HEK293 (cell line): Measurements from ENCODE around the gene CADM4.

ENCODE experiments used
- HOXA7 ChIP-seq: sonication (generic); formaldehyde crosslinking; IDR thresholded peaks from 2 replicates; pipeline ENCODE4 v1.8.1; 2022; ENCODE audit warnings: missing genetic modification reagents, borderline replicate concordance
- KLF9 ChIP-seq: fragments of 450-650 bp; formaldehyde crosslinking; IDR thresholded peaks from 2 replicates; pipeline ENCODE4 v1.5.1; 2016; ENCODE audit warnings: missing biosample characterization, missing genetic modification characterization, low read depth
- MZF1 ChIP-seq: fragments of 450-650 bp; formaldehyde crosslinking; IDR thresholded peaks from 2 replicates; pipeline ENCODE4 v1.5.1; 2017; ENCODE audit warnings: missing biosample characterization, missing genetic modification characterization, borderline replicate concordance
- OVOL3 ChIP-seq: fragments of 450-650 bp; formaldehyde crosslinking; IDR thresholded peaks from 2 replicates; pipeline ENCODE4 v1.5.1; 2016; ENCODE audit warnings: missing biosample characterization, missing genetic modification characterization
- PRDM2 ChIP-seq: fragments of 450-650 bp; formaldehyde crosslinking; IDR thresholded peaks from 2 replicates; pipeline ENCODE4 v1.5.1; 2016; ENCODE audit warnings: missing biosample characterization, missing genetic modification characterization, borderline replicate concordance
- TCF7L2 ChIP-seq: IDR thresholded peaks from 2 replicates; pipeline ENCODE4 v1.6.1; 2011; ENCODE audit warnings: low read depth, mild to moderate bottlenecking, inconsistent platforms, low read length, moderate library complexity, borderline replicate concordance
- ZBTB21 ChIP-seq: fragments of 450-650 bp; formaldehyde crosslinking; IDR thresholded peaks from 2 replicates; pipeline ENCODE4 v1.5.1; 2017; ENCODE audit warnings: missing biosample characterization, missing genetic modification characterization
- ZBTB44 ChIP-seq: fragments of 450-650 bp; IDR thresholded peaks from 2 replicates; pipeline ENCODE4 v1.5.1; 2018; ENCODE audit warnings: missing biosample characterization, mild to moderate bottlenecking, missing genetic modification characterization
- ZBTB6 ChIP-seq: fragments of 450-650 bp; formaldehyde crosslinking; IDR thresholded peaks from 2 replicates; pipeline ENCODE4 v1.5.1; 2017; ENCODE audit warnings: missing biosample characterization, missing genetic modification characterization
- ZFP37 ChIP-seq: fragments of 450-650 bp; formaldehyde crosslinking; IDR thresholded peaks from 2 replicates; pipeline ENCODE4 v1.5.1; 2016; ENCODE audit warnings: missing biosample characterization, missing genetic modification characterization
- ZNF169 ChIP-seq: fragments of 450-650 bp; formaldehyde crosslinking; IDR thresholded peaks from 2 replicates; pipeline ENCODE4 v1.5.1; 2016; ENCODE audit warnings: missing biosample characterization, missing genetic modification characterization
- ZNF175 ChIP-seq: fragments of 450-650 bp; formaldehyde crosslinking; IDR thresholded peaks from 2 replicates; pipeline ENCODE4 v1.5.1; 2016; ENCODE audit warnings: missing biosample characterization, missing genetic modification characterization
- ZNF211 ChIP-seq: fragments of 450-650 bp; formaldehyde crosslinking; IDR thresholded peaks from 2 replicates; pipeline ENCODE4 v1.5.1; 2016; ENCODE audit warnings: low read depth, missing biosample characterization, missing genetic modification characterization
- ZNF23 ChIP-seq: fragments of 450-650 bp; formaldehyde crosslinking; IDR thresholded peaks from 2 replicates; pipeline ENCODE4 v1.5.1; 2016; ENCODE audit warnings: missing biosample characterization, missing genetic modification characterization, borderline replicate concordance
- ZNF280D ChIP-seq: fragments of 450-650 bp; formaldehyde crosslinking; IDR thresholded peaks from 2 replicates; pipeline ENCODE4 v1.5.1; 2016; ENCODE audit warnings: missing biosample characterization, missing genetic modification characterization
- ZNF354C ChIP-seq: fragments of 450-650 bp; formaldehyde crosslinking; IDR thresholded peaks from 2 replicates; pipeline ENCODE4 v1.5.1; 2016; ENCODE audit warnings: missing biosample characterization, missing genetic modification characterization, low read depth, borderline replicate concordance
- ZNF426 ChIP-seq: fragments of 450-650 bp; formaldehyde crosslinking; IDR thresholded peaks from 2 replicates; pipeline ENCODE4 v1.5.1; 2017; ENCODE audit warnings: missing biosample characterization, missing genetic modification characterization, mild to moderate bottlenecking, inconsistent platforms, moderate library complexity
- ZNF530 ChIP-seq: fragments of 450-650 bp; formaldehyde crosslinking; IDR thresholded peaks from 2 replicates; pipeline ENCODE4 v1.5.1; 2016; ENCODE audit warnings: low read depth, missing biosample characterization, missing genetic modification characterization
- ZNF549 ChIP-seq: fragments of 450-650 bp; IDR thresholded peaks from 2 replicates; pipeline ENCODE4 v1.5.1; 2018; ENCODE audit warnings: missing biosample characterization, missing genetic modification characterization, mild to moderate bottlenecking, inconsistent platforms, moderate library complexity
- ZNF621 ChIP-seq: fragments of 450-650 bp; formaldehyde crosslinking; IDR thresholded peaks from 2 replicates; pipeline ENCODE4 v1.5.1; 2017; ENCODE audit warnings: missing biosample characterization, missing genetic modification characterization
- ZNF776 ChIP-seq: fragments of 450-650 bp; formaldehyde crosslinking; IDR thresholded peaks from 2 replicates; pipeline ENCODE4 v1.5.0; 2017; ENCODE audit warnings: missing biosample characterization, missing genetic modification characterization, borderline replicate concordance
- ZNF792 ChIP-seq: fragments of 450-650 bp; formaldehyde crosslinking; IDR thresholded peaks from 2 replicates; pipeline ENCODE4 v1.5.1; 2016; ENCODE audit warnings: missing biosample characterization, missing genetic modification characterization
- ZNF837 ChIP-seq: fragments of 450-650 bp; formaldehyde crosslinking; IDR thresholded peaks from 2 replicates; pipeline ENCODE4 v1.5.1; 2016; ENCODE audit warnings: missing biosample characterization, missing genetic modification characterization
- ZSCAN18 ChIP-seq: fragments of 450-650 bp; formaldehyde crosslinking; IDR thresholded peaks from 2 replicates; pipeline ENCODE4 v1.5.1; 2016; ENCODE audit warnings: missing biosample characterization, missing genetic modification characterization
- ZSCAN23 ChIP-seq: fragments of 450-650 bp; formaldehyde crosslinking; IDR thresholded peaks from 2 replicates; pipeline ENCODE4 v1.5.1; 2016; ENCODE audit warnings: missing biosample characterization, missing genetic modification characterization
- ZXDB ChIP-seq: fragments of 450-650 bp; formaldehyde crosslinking; IDR thresholded peaks from 2 replicates; pipeline ENCODE4 v1.5.1; 2016; ENCODE audit warnings: missing biosample characterization, missing genetic modification characterization

Gene CADM4

GRCh38 chr19:43619262-43620060 lies 20.2 kb downstream of the CADM4 start, which contains the start of gene ZNF428 (continued):
- no peak for TF ChIP-seq ZNF280D (tag by site-specific recombination)
- TF ChIP-seq ZNF776 (tag by site-specific recombination): no peak
- no peak for TF ChIP-seq ZNF426 (tag by site-specific recombination)
- TF ChIP-seq TCF7L2: no peak; the same call in 1 of the 2 replicates
- TF ChIP-seq ZNF792 (tag by site-specific recombination): peak; percentile 62
- no peak for TF ChIP-seq ZNF23
- TF ChIP-seq ZNF621 (tag by site-specific recombination): no peak
- peak; percentile 80 for TF ChIP-seq ZBTB44 (tag by site-specific recombination)
- TF ChIP-seq KLF9 (tag by site-specific recombination): peak; percentile 68
- peak; percentile 6; the same call in 1 of the 2 replicates for TF ChIP-seq ZBTB6 (tag by site-specific recombination)
- 0 out of 2 replicates have a peak, but pooled peaks have one; percentile 46 for TF ChIP-seq OVOL3 (tag by site-specific recombination)
- TF ChIP-seq ZSCAN18 (tag by site-specific recombination): 0 out of 2 replicates have a peak, but pooled peaks have one; percentile 79
- TF ChIP-seq ZNF354C (tag by site-specific recombination): no peak
- peak; percentile 84; the same call in 1 of the 2 replicates for TF ChIP-seq ZNF837 (tag by site-specific recombination)
- TF ChIP-seq ZFP37 (tag by site-specific recombination): no peak
- TF ChIP-seq ZBTB21 (tag by site-specific recombination): peak; percentile 26; the same call in 1 of the 2 replicates
- TF ChIP-seq ZNF211 (tag by site-specific recombination): no peak
- TF ChIP-seq ZNF549 (tag by site-specific recombination): no peak
- no peak; the same call in 1 of the 2 replicates for TF ChIP-seq HOXA7 (CRISPR knock-in tag)
- peak; percentile 97 for TF ChIP-seq ZXDB (tag by site-specific recombination)
- TF ChIP-seq ZNF530: no peak
- TF ChIP-seq ZNF169 (tag by site-specific recombination): no peak; the same call in 1 of the 2 replicates
- no peak for TF ChIP-seq PRDM2 (tag by site-specific recombination)
- no peak for TF ChIP-seq ZNF175 (tag by site-specific recombination)
- TF ChIP-seq MZF1 (tag by site-specific recombination): peak; percentile 41; the same call in 1 of the 2 replicates
- no peak for TF ChIP-seq ZSCAN23 (tag by site-specific recombination)
